Neural progenitor cell (in vitro differentiated cells): ENCODE results near the gene ARMH4. TPM values are rescaled to one million over a fixed set of nuclear protein-coding genes. Genes with fewer than 3 reads are reported as not detected.

Source experiments
- DNase-seq: peaks from one replicate; pipeline ENCODE4 v3.0.0-alpha.2; 2016; ENCODE audit warnings: low spot score
- H2AFZ ChIP-seq: fragments of 200-600 bp; sonication (generic); replicated peaks from 2 replicates; pipeline ENCODE4 v1.6.1; 2016; ENCODE audit warnings: antibody characterized with exemption
- H3F3A ChIP-seq: fragments of 200-600 bp; sonication (generic); 2 replicates; pipeline ENCODE4 v1.6.1; 2016; ENCODE audit warnings: antibody characterized with exemption, low read depth
- H3K27ac ChIP-seq: fragments of 200-600 bp; sonication (generic); 2 replicates; pipeline ENCODE4 v1.5.1; 2016; ENCODE audit warnings: mild to moderate bottlenecking
- H3K27me3 ChIP-seq: fragments of 200-600 bp; sonication (generic); 2 replicates; pipeline ENCODE4 v1.6.1; 2016; ENCODE audit warnings: mild to moderate bottlenecking, moderate library complexity
- H3K36me3 ChIP-seq: fragments of 200-600 bp; sonication (generic); 2 replicates; pipeline ENCODE4 v1.5.1; 2016
- H3K4me1 ChIP-seq: fragments of 200-600 bp; sonication (generic); 2 replicates; pipeline ENCODE4 v1.6.1; 2016; ENCODE audit warnings: mixed run types
- H3K4me2 ChIP-seq: fragments of 200-600 bp; sonication (generic); 2 replicates; pipeline ENCODE4 v1.6.1; 2016
- H3K4me3 ChIP-seq: fragments of 200-600 bp; sonication (generic); 2 replicates; pipeline ENCODE4 v1.5.1; 2016
- H3K79me2 ChIP-seq: fragments of 200-600 bp; sonication (generic); 2 replicates; pipeline ENCODE4 v1.6.1; 2016; ENCODE audit warnings: low read depth
- H3K9ac ChIP-seq: fragments of 200-600 bp; sonication (generic); 2 replicates; pipeline ENCODE4 v1.6.1; 2016
- H3K9me3 ChIP-seq: fragments of 200-600 bp; sonication (generic); 2 replicates; pipeline ENCODE4 v1.5.1; 2016; ENCODE audit warnings: low read depth
- H4K20me1 ChIP-seq: fragments of 200-600 bp; sonication (generic); 2 replicates; pipeline ENCODE4 v1.6.1; 2016; ENCODE audit warnings: low read depth
- H3K27ac Mint-ChIP-seq: 3 replicates; pipeline ENCODE4 v1.8.0; 2021; ENCODE audit warnings: mixed read lengths
- H3K27me3 Mint-ChIP-seq: 2 replicates; pipeline ENCODE4 v1.8.0; 2022; ENCODE audit warnings: low read depth, mild to moderate bottlenecking, inconsistent platforms, moderate library complexity, mixed read lengths; ENCODE audit not compliant: insufficient read depth
- H3K36me3 Mint-ChIP-seq: 3 replicates; pipeline ENCODE4 v1.8.0; 2021; ENCODE audit warnings: mixed read lengths
- H3K4me1 Mint-ChIP-seq: 3 replicates; pipeline ENCODE4 v1.8.0; 2021; ENCODE audit warnings: mixed read lengths
- H3K4me3 Mint-ChIP-seq: 3 replicates; pipeline ENCODE4 v1.8.0; 2021; ENCODE audit warnings: mild to moderate bottlenecking, moderate library complexity, mixed read lengths
- H3K9me3 Mint-ChIP-seq: 3 replicates; pipeline ENCODE4 v1.8.0; 2020; ENCODE audit warnings: mixed read lengths
- EZH2 ChIP-seq: fragments of 200-600 bp; sonication (generic); IDR thresholded peaks from 2 replicates; pipeline ENCODE4 v1.6.1; 2017; ENCODE audit warnings: antibody characterized with exemption, mild to moderate bottlenecking, moderate library complexity
- EZH2phosphoT487 ChIP-seq: fragments of 200-600 bp; sonication (generic); IDR thresholded peaks from 2 replicates; pipeline ENCODE4 v1.6.1; 2017; ENCODE audit warnings: antibody characterized with exemption
- total RNA-seq: library from RNA; depleted of rRNA; stranded (reverse); fragments of >200 nt; gene quantifications from 2 replicates; pipeline ENCODE4 v1.2.3, GENCODE V29; 2015; ENCODE audit warnings: low replicate concordance
- TF ChIP-seq, protein P1 (sequence below): fragments of 200-600 bp; sonication (generic); IDR thresholded peaks from 2 replicates; pipeline ENCODE4 v1.5.1; 2017; ENCODE audit warnings: antibody characterized with exemption, mild to moderate bottlenecking

Gene ARMH4
- total RNA-seq, 1 donor from 2014 or later = 29.0 TPM

DNA sequence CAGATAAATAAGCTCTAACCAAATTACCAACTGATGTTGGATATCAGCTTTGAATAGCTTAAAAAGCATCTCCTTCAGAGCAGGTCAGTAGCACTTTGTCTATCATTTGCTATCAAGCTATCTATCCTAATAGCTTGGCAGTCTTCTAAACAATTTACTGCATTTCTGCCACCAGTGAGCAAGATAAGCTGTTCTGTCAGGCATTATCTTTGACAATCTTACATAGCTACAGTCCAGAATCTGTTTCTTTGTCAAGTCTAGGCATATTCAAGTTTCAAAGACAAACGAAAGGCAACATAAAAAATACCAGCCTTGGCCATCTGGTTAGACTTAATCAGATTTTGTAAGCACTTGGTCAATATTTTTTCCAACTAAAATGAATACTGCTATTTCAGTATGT, 5.6 kb downstream of the ARMH4 start:
- Histone ChIP-seq H3K79me2 (peaks cover 73% of the 10 kb centered on the region), H3K36me3 (no peaks in the 10 kb centered on the region), H2AFZ (no peak overlapping the region), H3F3A (peaks cover 22% of the 10 kb centered on the region), H3K9me3 (no peaks in the 10 kb centered on the region), H3K27ac (no peak overlapping the region), H3K4me2 (no peak overlapping the region), H4K20me1 (peaks cover 6% of the 10 kb centered on the region), H3K4me1 (peaks cover 22% of the 10 kb centered on the region), H3K4me3 (no peak overlapping the region), H3K27me3 (no peaks in the 10 kb centered on the region), H3K9ac (no peak overlapping the region)
- TF ChIP-seq EZH2phosphoT487 = no peak
- TF ChIP-seq, protein P1, sequence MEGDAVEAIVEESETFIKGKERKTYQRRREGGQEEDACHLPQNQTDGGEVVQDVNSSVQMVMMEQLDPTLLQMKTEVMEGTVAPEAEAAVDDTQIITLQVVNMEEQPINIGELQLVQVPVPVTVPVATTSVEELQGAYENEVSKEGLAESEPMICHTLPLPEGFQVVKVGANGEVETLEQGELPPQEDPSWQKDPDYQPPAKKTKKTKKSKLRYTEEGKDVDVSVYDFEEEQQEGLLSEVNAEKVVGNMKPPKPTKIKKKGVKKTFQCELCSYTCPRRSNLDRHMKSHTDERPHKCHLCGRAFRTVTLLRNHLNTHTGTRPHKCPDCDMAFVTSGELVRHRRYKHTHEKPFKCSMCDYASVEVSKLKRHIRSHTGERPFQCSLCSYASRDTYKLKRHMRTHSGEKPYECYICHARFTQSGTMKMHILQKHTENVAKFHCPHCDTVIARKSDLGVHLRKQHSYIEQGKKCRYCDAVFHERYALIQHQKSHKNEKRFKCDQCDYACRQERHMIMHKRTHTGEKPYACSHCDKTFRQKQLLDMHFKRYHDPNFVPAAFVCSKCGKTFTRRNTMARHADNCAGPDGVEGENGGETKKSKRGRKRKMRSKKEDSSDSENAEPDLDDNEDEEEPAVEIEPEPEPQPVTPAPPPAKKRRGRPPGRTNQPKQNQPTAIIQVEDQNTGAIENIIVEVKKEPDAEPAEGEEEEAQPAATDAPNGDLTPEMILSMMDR = no peak
- no peak for TF ChIP-seq EZH2
- H3K9me3 Mint-ChIP-seq = no peaks in the 10 kb centered on the region
- no peak for DNase-seq
- no peak overlapping the region for H3K27ac Mint-ChIP-seq
- no peaks in the 10 kb centered on the region for H3K36me3 Mint-ChIP-seq
- peaks cover 10% of the 10 kb centered on the region for H3K27me3 Mint-ChIP-seq
- H3K4me1 Mint-ChIP-seq = peaks cover 9% of the 10 kb centered on the region
- no peak overlapping the region for H3K4me3 Mint-ChIP-seq

DNA sequence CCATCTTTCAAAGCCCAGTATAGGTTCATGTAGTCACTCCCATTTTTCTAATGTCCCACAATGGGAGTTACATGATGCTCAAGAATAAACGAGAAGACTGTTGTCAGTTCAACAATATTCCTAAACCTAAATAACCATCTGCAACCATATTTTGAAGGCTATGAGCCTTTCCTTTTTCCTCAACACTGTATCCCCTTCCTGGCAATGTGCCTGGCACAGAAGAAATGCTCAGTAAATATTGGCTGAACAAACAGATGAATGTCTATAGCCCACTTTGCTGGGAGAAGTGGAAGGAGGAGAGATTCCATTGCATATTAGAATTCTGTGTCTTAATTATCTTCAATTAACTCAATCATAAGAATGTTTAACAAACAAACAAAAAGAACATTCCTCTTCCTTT, 6.1 kb downstream of the ARMH4 start:
- Histone ChIP-seq H3K9ac (no peak overlapping the region), H3K4me3 (no peak overlapping the region)
- no peaks in the 10 kb centered on the region for H3K9me3 Mint-ChIP-seq

DNA sequence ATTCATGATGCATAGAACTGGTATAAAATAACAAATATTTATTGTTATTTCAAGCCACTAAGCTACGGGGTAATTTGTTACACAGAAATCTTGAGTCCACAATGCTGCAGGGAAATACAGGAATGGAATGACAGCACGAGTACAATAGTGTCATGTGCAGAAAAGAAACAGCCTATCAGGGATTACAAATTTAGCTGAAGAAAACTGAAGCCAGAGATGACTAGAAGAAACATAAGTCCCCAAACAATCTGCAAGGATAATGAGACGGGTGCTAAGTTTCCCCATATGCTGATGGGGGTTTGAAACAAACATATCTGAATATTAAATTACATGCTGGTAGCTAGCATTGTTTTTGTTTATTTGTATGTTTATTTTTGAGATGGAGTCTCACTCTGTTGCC, 8.9 kb downstream of the ARMH4 start:
- DNase-seq = no peak
- H3K9me3 Mint-ChIP-seq = no peaks in the 10 kb centered on the region
- peaks cover 2% of the 10 kb centered on the region for H3K27me3 Mint-ChIP-seq

More for the DNA sequence above, 6.1 kb downstream of the ARMH4 start:
- H3K4me1 Mint-ChIP-seq = peaks cover 4% of the 10 kb centered on the region
- H3K36me3 Mint-ChIP-seq = no peaks in the 10 kb centered on the region
- H3K27ac Mint-ChIP-seq = no peak overlapping the region
- TF ChIP-seq, protein P1 = no peak
- no peak for TF ChIP-seq EZH2phosphoT487
- no peak for TF ChIP-seq EZH2
- H3K4me1 ChIP-seq = peaks cover 21% of the 10 kb centered on the region
- no peak overlapping the region for H2AFZ ChIP-seq
- no peak overlapping the region for H3K4me2 ChIP-seq
- DNase-seq = no peak
- no peaks in the 10 kb centered on the region for H3K9me3 ChIP-seq
- no peak overlapping the region for H3K27ac ChIP-seq
- no peaks in the 10 kb centered on the region for H3K36me3 ChIP-seq
- H3K27me3 ChIP-seq = no peaks in the 10 kb centered on the region
- no peak overlapping the region for H3K4me3 Mint-ChIP-seq
- H3F3A ChIP-seq = peaks cover 18% of the 10 kb centered on the region
- peaks cover 6% of the 10 kb centered on the region for H4K20me1 ChIP-seq
- H3K27me3 Mint-ChIP-seq = peaks cover 6% of the 10 kb centered on the region
- H3K79me2 ChIP-seq = peaks cover 73% of the 10 kb centered on the region

More for the DNA sequence above, 8.9 kb downstream of the ARMH4 start:
- Mint-ChIP-seq H3K4me1 (no peaks in the 10 kb centered on the region), H3K36me3 (no peaks in the 10 kb centered on the region), H3K27ac (no peak overlapping the region), H3K4me3 (no peak overlapping the region)
- peaks cover under 1% of the 10 kb centered on the region for H3F3A ChIP-seq
- H3K36me3 ChIP-seq = no peaks in the 10 kb centered on the region
- no peak overlapping the region for H3K9ac ChIP-seq
- H3K27ac ChIP-seq = no peak overlapping the region
- no peak overlapping the region for H2AFZ ChIP-seq
- no peak overlapping the region for H3K4me3 ChIP-seq
- H3K9me3 ChIP-seq = no peaks in the 10 kb centered on the region
- no peak overlapping the region for H3K4me2 ChIP-seq
- H3K27me3 ChIP-seq = no peaks in the 10 kb centered on the region
- peaks cover 46% of the 10 kb centered on the region for H3K79me2 ChIP-seq
- no peaks in the 10 kb centered on the region for H4K20me1 ChIP-seq
- TF ChIP-seq EZH2 = no peak
- no peak for TF ChIP-seq EZH2phosphoT487
- TF ChIP-seq, protein P1 = no peak
- H3K4me1 ChIP-seq = no peaks in the 10 kb centered on the region
